Peyer's patch (tissue), 4 donors: ENCODE data around the gene GPLD1.

ENCODE experiments used
- CTCF ChIP-seq, 6 experiments: fragments of 450-650 bp in 4 of 6; fragments of 200-600 bp in 2 of 6; sonication (generic) in 1 of 6; IDR thresholded peaks; one replicate each; pipeline ENCODE4 v1.5.1; 2017 to 2019; ENCODE audit warnings: antibody characterized with exemption in 6 of 6, mild to moderate bottlenecking in 3 of 6, moderate library complexity in 1 of 6
- POLR2A ChIP-seq, 2 donors: fragments of 450-650 bp; IDR thresholded peaks; one replicate each; pipeline ENCODE4 v1.5.1; 2017; ENCODE audit warnings: antibody characterized with exemption in 2 of 2, mild to moderate bottlenecking in 2 of 2, moderate library complexity in 2 of 2

GRCh38 chr6:24469811-24470210 lies 19.6 kb downstream of the GPLD1 start:
- TF ChIP-seq CTCF (IDR thresholded peaks at IDR 0.05): no peak
- TF ChIP-seq POLR2A (IDR thresholded peaks at IDR 0.05): no peak
